HepG2 (cell line): ENCODE measurements around the gene STK38L. TPM values are rescaled to one million over a fixed set of nuclear protein-coding genes. Genes with fewer than 3 reads are reported as not detected.

ENCODE experiments used
- ATAC-seq: fragments of 200-7000 bp; cut with Tn5 transposase; 3 replicates; pipeline ENCODE4 v1.9.1; 2020; ENCODE audit warnings: mild to moderate bottlenecking, moderate library complexity
- BruUV-seq: library from RNA; stranded (reverse); fragments of 400-500 nt; replicated peaks from 2 replicates; lab custom pipeline; 2021; lab: Mats Ljungman, UMichigan
- CTCF ChIA-PET: fragments of 300-600 bp; formaldehyde crosslinking; extraction: SDS; loops from one replicate; lab custom pipeline; 2021; ENCODE audit warnings: low total read pairs, inconsistent platforms, low intra/inter-chr PET ratio; lab: Yijun Ruan, JAX
- POLR2A ChIA-PET: fragments of 350-600 bp; sonication (Branson Sonifier 250); formaldehyde crosslinking; loops from one replicate; lab custom pipeline; 2020; ENCODE audit warnings: antibody characterized with exemption, inconsistent platforms; lab: Yijun Ruan, JAX
- DNase-seq: peaks from one replicate; pipeline ENCODE4 v3.0.0-alpha.2; 2015; ENCODE audit warnings: low spot score
- FAIRE-seq: peaks from 3 replicates; lab custom pipeline; 2011; peaks lifted over from hg19 to GRCh38; lab: Jason Lieb, UNC
- H2AFZ ChIP-seq: one replicate; pipeline ENCODE4 v1.6.1; 2011; ENCODE audit warnings: low read length, inconsistent platforms
- H3K27ac ChIP-seq: fragments of 300-600 bp; 3 replicates; pipeline ENCODE4 v1.8.0; 2011; ENCODE audit warnings: mixed run types, mild to moderate bottlenecking, mixed read lengths, low read length, inconsistent platforms; ENCODE audit not compliant: insufficient read depth; ENCODE audit errors: extremely low read length
- H3K27me3 ChIP-seq, 2 experiments: fragments of 200-600 bp in 1 of 2; 2 replicates in 1 of 2; 3 replicates in 1 of 2; pipeline versions ENCODE4 v1.6.0 to v1.8.0; 2011; ENCODE audit warnings: low read length in 2 of 2, mild to moderate bottlenecking in 2 of 2, moderate library complexity in 2 of 2, inconsistent platforms in 1 of 2; ENCODE audit not compliant: insufficient read depth in 2 of 2, control insufficient read depth in 1 of 2
- H3K36me3 ChIP-seq, 2 experiments: fragments of 200-600 bp in 1 of 2; replicated peaks in 1 of 2; 2 replicates in 1 of 2; 3 replicates in 1 of 2; pipeline versions ENCODE4 v1.5.1 to v1.8.0; 2011; ENCODE audit warnings: low read length in 2 of 2, inconsistent platforms in 1 of 2; ENCODE audit not compliant: insufficient read depth in 2 of 2, control insufficient read depth in 1 of 2
- H3K4me1 ChIP-seq: 2 replicates; pipeline ENCODE4 v1.5.1; 2012; ENCODE audit warnings: low read length, inconsistent platforms; ENCODE audit not compliant: insufficient read depth
- H3K4me2 ChIP-seq: 2 replicates; pipeline ENCODE4 v1.6.0; 2011; ENCODE audit warnings: low read depth, low read length, inconsistent platforms
- H3K4me3 ChIP-seq, 3 experiments: fragments of 200-600 bp in 1 of 3; sonication (generic), shearing (Covaris generic) in 1 of 3; replicated peaks in 1 of 3; 2 replicates each; pipeline ENCODE4 v1.5.1; 2011 to 2016; ENCODE audit warnings: low read length in 3 of 3, inconsistent platforms in 2 of 3, low read depth in 2 of 3, mild to moderate bottlenecking in 2 of 3, control low read depth in 1 of 3, mixed read lengths in 1 of 3; ENCODE audit not compliant: insufficient read depth in 1 of 3
- H3K79me2 ChIP-seq: one replicate; pipeline ENCODE4 v1.6.1; 2011; ENCODE audit warnings: low read length, inconsistent platforms; ENCODE audit not compliant: insufficient read depth
- H3K9ac ChIP-seq: 2 replicates; pipeline ENCODE4 v1.6.0; 2011; ENCODE audit warnings: mild to moderate bottlenecking, low read depth, low read length, inconsistent platforms; ENCODE audit not compliant: insufficient read depth
- H3K9me3 ChIP-seq: 2 replicates; pipeline ENCODE4 v1.5.1; 2012; ENCODE audit warnings: mild to moderate bottlenecking, low read length
- H4K20me1 ChIP-seq: 2 replicates; pipeline ENCODE4 v1.6.0; 2011; ENCODE audit warnings: inconsistent platforms, mild to moderate bottlenecking, low read length, moderate library complexity; ENCODE audit not compliant: insufficient read depth
- RARA ChIP-seq: IDR thresholded peaks from 2 replicates; pipeline ENCODE4 v1.6.1; 2016; ENCODE audit warnings: missing genetic modification reagents, missing compliant biosample characterization
- SMAD1 ChIP-seq: sonication (generic); formaldehyde crosslinking; IDR thresholded peaks from 2 replicates; pipeline ENCODE4 v1.4.0; 2020; ENCODE audit warnings: missing genetic modification reagents, low read depth, mild to moderate bottlenecking, borderline replicate concordance
- WGBS: methylation state at CpG from one replicate; pipeline ENCODE4 v1.1.6; 2017; ENCODE audit warnings: low lambda C conversion rate; 5-methylcytosine and 5-hydroxymethylcytosine counted together
- in situ Hi-C: cut with HindIII; loops from 2 replicates; pipeline ENCODE4 v1.10.0; 2017; ENCODE audit warnings: low pct_unique_long_range_greater_than_20kb; ENCODE audit not compliant: extremely low pct_ligation_motif_present
- intact Hi-C: fragments of 100-400 bp; cut with micrococcal nuclease; formaldehyde crosslinking; loops from one replicate; pipeline ENCODE4 v1.10.0; 2022; ENCODE audit not compliant: unreplicated experiment
- polyA plus RNA-seq, 8 experiments: library from polyadenylated mRNA; depleted of rRNA in 3 of 8; stranded (reverse) in 7 of 8; unstranded in 1 of 8; fragments of >200 nt; fragmentation: Illumina TruSeq in 4 of 8; extraction: Trizol in 4 of 8; gene quantifications; 2 replicates each; pipeline versions ENCODE4 v1.2.1 to v1.2.3, GENCODE V29; 2011 to 2016; ENCODE audit warnings: low read depth in 4 of 8, missing spikeins in 1 of 8, mixed read lengths in 1 of 8; ENCODE audit not compliant: insufficient read depth in 1 of 8
- total RNA-seq, 5 experiments: library from RNA; depleted of rRNA; stranded (reverse); fragments of >200 nt; fragmentation: Illumina TruSeq; extraction: Trizol; gene quantifications; 2 replicates each; pipeline ENCODE4 v1.2.3, GENCODE V29; 2016; ENCODE audit warnings: low read depth in 1 of 5
- TF ChIP-seq, protein P1 (sequence below): sonication (generic); formaldehyde crosslinking; IDR thresholded peaks from 2 replicates; pipeline ENCODE4 v1.5.1; 2020; ENCODE audit warnings: mild to moderate bottlenecking, missing genetic modification reagents
- TF ChIP-seq, protein P2 (sequence below): sonication (generic); formaldehyde crosslinking; IDR thresholded peaks from 2 replicates; pipeline ENCODE4 v1.5.0; 2020; ENCODE audit warnings: mild to moderate bottlenecking, missing genetic modification reagents

The STK38L gene
- total and polyA plus RNA-seq, 2 of the 13 experiments (the other 11 are each of a cell fraction or from before 2014, with no cell fraction given) = 6.1 to 26.4 TPM

DNA sequence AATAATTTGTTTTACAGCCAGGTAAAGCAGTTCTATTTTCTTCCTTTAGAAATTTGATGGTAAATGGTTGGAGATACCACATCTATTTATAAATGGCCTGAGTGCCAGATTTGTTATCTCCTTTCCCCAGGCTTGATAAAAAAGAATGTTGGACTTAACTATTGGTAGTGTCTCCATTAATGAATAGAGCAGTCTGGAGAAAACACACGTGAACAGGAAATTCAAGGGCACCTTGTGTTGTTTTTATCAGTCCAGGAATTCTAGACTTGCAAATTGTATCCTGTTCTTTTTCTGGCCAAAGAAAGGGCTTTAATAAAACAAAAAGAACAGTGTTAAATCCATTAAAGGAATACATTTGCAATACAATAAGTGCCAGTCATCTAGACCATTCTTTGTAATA lies 47.8 kb downstream of the STK38L start (continued):
- TF ChIP-seq, protein P1, sequence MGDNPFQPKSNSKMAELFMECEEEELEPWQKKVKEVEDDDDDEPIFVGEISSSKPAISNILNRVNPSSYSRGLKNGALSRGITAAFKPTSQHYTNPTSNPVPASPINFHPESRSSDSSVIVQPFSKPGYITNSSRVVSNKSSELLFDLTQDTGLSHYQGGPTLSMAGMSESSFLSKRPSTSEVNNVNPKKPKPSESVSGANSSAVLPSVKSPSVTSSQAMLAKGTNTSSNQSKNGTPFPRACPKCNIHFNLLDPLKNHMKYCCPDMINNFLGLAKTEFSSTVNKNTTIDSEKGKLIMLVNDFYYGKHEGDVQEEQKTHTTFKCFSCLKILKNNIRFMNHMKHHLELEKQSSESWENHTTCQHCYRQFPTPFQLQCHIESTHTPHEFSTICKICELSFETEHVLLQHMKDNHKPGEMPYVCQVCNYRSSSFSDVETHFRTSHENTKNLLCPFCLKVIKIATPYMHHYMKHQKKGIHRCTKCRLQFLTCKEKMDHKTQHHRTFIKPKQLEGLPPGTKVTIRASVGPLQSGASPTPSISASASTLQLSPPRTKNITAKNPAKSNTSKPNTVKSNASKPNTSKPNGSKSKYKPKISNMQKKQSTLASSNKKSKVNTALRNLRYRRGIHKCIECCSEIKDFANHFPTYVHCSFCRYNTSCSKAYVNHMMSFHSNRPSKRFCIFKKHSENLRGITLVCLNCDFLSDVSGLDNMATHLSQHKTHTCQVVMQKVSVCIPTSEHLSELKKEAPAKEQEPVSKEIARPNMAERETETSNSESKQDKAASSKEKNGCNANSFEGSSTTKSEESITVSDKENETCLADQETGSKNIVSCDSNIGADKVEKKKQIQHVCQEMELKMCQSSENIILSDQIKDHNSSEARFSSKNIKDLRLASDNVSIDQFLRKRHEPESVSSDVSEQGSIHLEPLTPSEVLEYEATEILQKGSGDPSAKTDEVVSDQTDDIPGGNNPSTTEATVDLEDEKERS (CRISPR knock-in tag) = no peak

DNA sequence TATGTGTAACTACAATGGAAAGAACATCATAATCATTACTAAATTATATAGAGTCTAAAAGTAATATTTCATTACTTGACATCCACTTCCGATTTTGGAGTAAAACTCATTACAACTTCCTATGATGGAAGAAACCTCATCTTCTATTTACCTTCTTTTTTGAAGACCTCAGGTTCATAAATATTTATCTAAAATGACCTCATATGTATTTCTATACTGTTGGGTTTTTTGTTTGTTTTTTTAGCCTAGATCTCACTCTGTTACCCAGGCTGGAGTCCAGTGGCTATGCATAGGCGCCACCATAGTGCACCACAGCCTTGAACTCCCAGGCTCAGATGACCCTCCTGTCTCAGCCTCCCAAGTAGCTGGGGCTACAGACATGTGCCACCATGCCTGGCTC lies 48.6 kb downstream of the STK38L start:
- peak; percentile 37; the same call in 1 of the 3 replicates for ATAC-seq
- H3K79me2 ChIP-seq = no peaks in the 10 kb centered on the region
- no peak for FAIRE-seq
- no peak overlapping the region for H3K9ac ChIP-seq
- peaks cover 26% of the 10 kb centered on the region for H3K4me1 ChIP-seq
- no peaks in the 10 kb centered on the region for H4K20me1 ChIP-seq
- ChIA-PET CTCF (no interaction called here), POLR2A (no interaction called here)
- no peak overlapping the region for H3K27ac ChIP-seq
- no peak overlapping the region for H3K4me2 ChIP-seq
- no peaks in the 10 kb centered on the region for H3K9me3 ChIP-seq
- H2AFZ ChIP-seq = no peak overlapping the region
- BruUV-seq = no TSS peak
- no peaks in the 10 kb centered on the region for H3K36me3 ChIP-seq
- no peak for DNase-seq
- WGBS = 94% methylated on average over 2 of the region's 2 CpGs
- in situ Hi-C loops = no loop called here
- intact Hi-C loops = loop anchor here (5.0 kb wide), 1 partner anchor 50 kb away; the partner anchor contains the start of gene STK38L
- TF ChIP-seq, protein P2, sequence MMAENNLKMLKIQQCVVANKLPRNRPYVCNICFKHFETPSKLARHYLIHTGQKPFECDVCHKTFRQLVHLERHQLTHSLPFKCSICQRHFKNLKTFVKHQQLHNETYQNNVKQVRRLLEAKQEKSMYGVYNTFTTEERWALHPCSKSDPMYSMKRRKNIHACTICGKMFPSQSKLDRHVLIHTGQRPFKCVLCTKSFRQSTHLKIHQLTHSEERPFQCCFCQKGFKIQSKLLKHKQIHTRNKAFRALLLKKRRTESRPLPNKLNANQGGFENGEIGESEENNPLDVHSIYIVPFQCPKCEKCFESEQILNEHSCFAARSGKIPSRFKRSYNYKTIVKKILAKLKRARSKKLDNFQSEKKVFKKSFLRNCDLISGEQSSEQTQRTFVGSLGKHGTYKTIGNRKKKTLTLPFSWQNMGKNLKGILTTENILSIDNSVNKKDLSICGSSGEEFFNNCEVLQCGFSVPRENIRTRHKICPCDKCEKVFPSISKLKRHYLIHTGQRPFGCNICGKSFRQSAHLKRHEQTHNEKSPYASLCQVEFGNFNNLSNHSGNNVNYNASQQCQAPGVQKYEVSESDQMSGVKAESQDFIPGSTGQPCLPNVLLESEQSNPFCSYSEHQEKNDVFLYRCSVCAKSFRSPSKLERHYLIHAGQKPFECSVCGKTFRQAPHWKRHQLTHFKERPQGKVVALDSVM (CRISPR knock-in tag) = peak; percentile 54; the same call in 1 of the 2 replicates
- TF ChIP-seq SMAD1 (CRISPR knock-in tag) (no peak), RARA (CRISPR knock-in tag) (0 out of 2 replicates have a peak, but pooled peaks have one; percentile 22)
- TF ChIP-seq, all 625 proteins: peak for 2
- Histone ChIP-seq H3K27me3 (no peaks in the 10 kb centered on the region), H3K4me3 (no peak overlapping the region)
